GM19193 (cell line): ENCODE measurements around the gene RIPOR3.

Source experiments
- POLR2A ChIP-seq: IDR thresholded peaks from 4 replicates; pipeline ENCODE4 v1.6.1; 2011; ENCODE audit not compliant: insufficient read depth, insufficient read length; ENCODE audit errors: extremely low read depth

Gene RIPOR3

GRCh38 chr20:50690650-50691572 lies at the start of gene RIPOR3:
RIPOR3 (minus strand) TSS chr20:50691542; CDS start chr20:50691128, 414 bp downstream.
- no peak for TF ChIP-seq POLR2A

- TF ChIP-seq POLR2A, result no peak
These were observed 46.0 kb upstream of the RIPOR3 start for GRCh38 chr20:50737352-50737751.

- no peak for TF ChIP-seq POLR2A
These were observed 44.5 kb upstream of the RIPOR3 start for GRCh38 chr20:50735813-50736212.

GRCh38 chr20:50734730-50735679 lies 43.7 kb upstream of the RIPOR3 start:
- TF ChIP-seq POLR2A, result no peak

GRCh38 chr20:50733644-50734349 lies 42.5 kb upstream of the RIPOR3 start:
- TF ChIP-seq POLR2A, result no peak

- TF ChIP-seq POLR2A, result no peak
These were observed 40.8 kb upstream of the RIPOR3 start for GRCh38 chr20:50731930-50732690.

- peak; percentile 62 for TF ChIP-seq POLR2A
These were observed 40.0 kb upstream of the RIPOR3 start, which contains the start of gene PARD6B for GRCh38 chr20:50731055-50731929. PARD6B (plus strand) TSS chr20:50731580; CDS start chr20:50731787, 207 bp downstream.

- peak; percentile 53 for TF ChIP-seq POLR2A
These were observed 39.4 kb upstream of the RIPOR3 start for GRCh38 chr20:50730765-50731054.

GRCh38 chr20:50729901-50730764 lies 38.8 kb upstream of the RIPOR3 start:
- no peak for TF ChIP-seq POLR2A

GRCh38 chr20:50728981-50729874 lies 37.9 kb upstream of the RIPOR3 start:
- TF ChIP-seq POLR2A, result no peak

- no peak for TF ChIP-seq POLR2A
These were observed 37.2 kb upstream of the RIPOR3 start for GRCh38 chr20:50728486-50728980.
